KBM-7 (cell line): Measurements from ENCODE around the gene HUWE1.
"Not testable (repeated sequence)": the region's sequence is repeated elsewhere in the genome, so short reads cannot be mapped to it uniquely, and the experiment has no call there.

ENCODE experiments used
- DNase-seq: peaks from one replicate; pipeline ENCODE4 v3.0.0-alpha.2; 2015
- in situ Hi-C: fragments of 300-500 bp; cut with MboI; formaldehyde crosslinking; loops from 2 replicates; pipeline ENCODE4 v1.14.3; 2020; ENCODE audit warnings: low sequenced_read_pairs, low pct_unique_long_range_greater_than_20kb, mixed read lengths

Gene HUWE1

GRCh38 chrX:53686151-53686885 lies at the start of gene HUWE1:
Gene HUWE1 (minus strand): TSS chrX:53686719. CDS start chrX:53654107, 32,612 bp downstream.
- in situ Hi-C loops = no loop called here
- peak; percentile 90 for DNase-seq

GRCh38 chrX:53732797-53733196 lies 46.3 kb upstream of the HUWE1 start:
- in situ Hi-C loops = no loop called here
- DNase-seq = no peak

GRCh38 chrX:53729751-53730150 lies 43.2 kb upstream of the HUWE1 start:
- in situ Hi-C loops = no loop called here
- no peak for DNase-seq

GRCh38 chrX:53728506-53728905 lies 42.0 kb upstream of the HUWE1 start:
- in situ Hi-C loops = no loop called here
- DNase-seq = no peak

GRCh38 chrX:53724872-53725271 lies 38.4 kb upstream of the HUWE1 start:
- in situ Hi-C loops = no loop called here
- no peak for DNase-seq

- in situ Hi-C loops = no loop called here
- no peak for DNase-seq
Measured at GRCh38 chrX:53723381-53723780, 36.9 kb upstream of the HUWE1 start.

- in situ Hi-C loops, DNase-seq: not testable (repeated sequence)
Measured at GRCh38 chrX:53721610-53722009, 35.1 kb upstream of the HUWE1 start.

GRCh38 chrX:53719666-53720065 lies 33.1 kb upstream of the HUWE1 start:
- in situ Hi-C loops, DNase-seq: not testable (repeated sequence)

GRCh38 chrX:53718073-53718472 lies 31.6 kb upstream of the HUWE1 start:
- DNase-seq = no peak
- in situ Hi-C loops = no loop called here

- no peak for DNase-seq
- in situ Hi-C loops = no loop called here
Measured at GRCh38 chrX:53717205-53717604, 30.7 kb upstream of the HUWE1 start.

GRCh38 chrX:53716328-53717088 lies 30.0 kb upstream of the HUWE1 start:
- in situ Hi-C loops = no loop called here
- peak; percentile 83 for DNase-seq

- no peak for DNase-seq
- in situ Hi-C loops = no loop called here
Measured at GRCh38 chrX:53715346-53715924, 28.9 kb upstream of the HUWE1 start.

GRCh38 chrX:53714580-53715345 lies 28.2 kb upstream of the HUWE1 start:
- DNase-seq = peak; percentile 90
- in situ Hi-C loops = no loop called here

- no peak for DNase-seq
- in situ Hi-C loops = no loop called here
Measured at GRCh38 chrX:53713987-53714579, 27.6 kb upstream of the HUWE1 start.

- in situ Hi-C loops = no loop called here
- no peak for DNase-seq
Measured at GRCh38 chrX:53711436-53711835, 24.9 kb upstream of the HUWE1 start.

GRCh38 chrX:53704854-53705253 lies 18.3 kb upstream of the HUWE1 start:
- in situ Hi-C loops = no loop called here
- DNase-seq = no peak

GRCh38 chrX:53704294-53704693 lies 17.8 kb upstream of the HUWE1 start:
- no peak for DNase-seq
- in situ Hi-C loops = no loop called here

GRCh38 chrX:53695946-53696549 lies 9.5 kb upstream of the HUWE1 start:
- in situ Hi-C loops = no loop called here
- DNase-seq = no peak

- in situ Hi-C loops = no loop called here
- no peak for DNase-seq
Measured at GRCh38 chrX:53694642-53695041, 8.1 kb upstream of the HUWE1 start.
